WI38 (cell line): ENCODE data around the gene PCED1B.

Source experiments
- H3K4me3 ChIP-seq: 2 replicates; pipeline ENCODE4 v1.5.1; 2011; ENCODE audit warnings: low read depth, mild to moderate bottlenecking, control low read depth, low read length
- CTCF ChIP-seq: IDR thresholded peaks from 2 replicates; pipeline ENCODE4 v1.5.1; 2012; ENCODE audit warnings: low read depth, mild to moderate bottlenecking, control low read depth, low read length

Gene PCED1B

DNA sequence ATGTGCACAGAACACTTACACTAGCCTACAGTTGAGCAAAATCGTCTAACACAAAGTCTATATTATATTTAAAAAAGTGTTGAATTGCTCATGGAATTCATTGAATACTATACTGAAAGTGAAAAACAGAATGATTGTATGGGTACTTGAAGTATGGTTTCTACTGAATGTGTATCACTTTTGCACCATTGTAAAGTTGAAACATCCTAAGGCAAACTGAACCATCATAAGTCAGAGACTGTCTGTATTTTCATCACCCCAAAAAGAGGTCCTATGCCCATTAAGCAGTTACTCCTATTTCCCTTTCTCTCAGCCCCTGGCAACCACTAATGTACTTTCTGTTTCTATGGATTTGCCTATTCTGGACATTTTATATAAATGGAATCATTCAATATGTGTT lies 4.8 kb downstream of the PCED1B start:
- no peak for TF ChIP-seq CTCF
- H3K4me3 ChIP-seq = no peak overlapping the region

DNA sequence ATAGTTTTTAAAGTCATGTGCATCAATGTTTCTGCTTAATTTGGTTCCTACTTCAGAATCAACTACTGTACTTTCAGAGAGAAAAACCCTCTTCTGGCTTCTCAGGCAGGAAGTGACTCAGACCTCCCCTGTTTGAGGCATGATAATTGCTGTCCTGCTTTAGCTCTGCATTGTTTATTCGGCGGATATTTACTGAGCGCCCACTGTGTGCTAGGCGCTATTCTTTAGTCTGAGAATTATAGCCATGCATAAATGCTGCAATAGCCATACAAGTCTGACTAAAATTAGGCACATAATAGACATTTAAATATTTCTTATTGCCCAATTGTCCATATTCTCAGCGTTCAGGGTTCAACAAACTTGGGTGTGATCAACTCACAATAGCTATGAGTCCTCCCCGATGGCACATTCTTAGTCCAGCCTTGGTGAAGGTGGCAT lies 6.4 kb downstream of the PCED1B start:
- no peak for TF ChIP-seq CTCF

DNA sequence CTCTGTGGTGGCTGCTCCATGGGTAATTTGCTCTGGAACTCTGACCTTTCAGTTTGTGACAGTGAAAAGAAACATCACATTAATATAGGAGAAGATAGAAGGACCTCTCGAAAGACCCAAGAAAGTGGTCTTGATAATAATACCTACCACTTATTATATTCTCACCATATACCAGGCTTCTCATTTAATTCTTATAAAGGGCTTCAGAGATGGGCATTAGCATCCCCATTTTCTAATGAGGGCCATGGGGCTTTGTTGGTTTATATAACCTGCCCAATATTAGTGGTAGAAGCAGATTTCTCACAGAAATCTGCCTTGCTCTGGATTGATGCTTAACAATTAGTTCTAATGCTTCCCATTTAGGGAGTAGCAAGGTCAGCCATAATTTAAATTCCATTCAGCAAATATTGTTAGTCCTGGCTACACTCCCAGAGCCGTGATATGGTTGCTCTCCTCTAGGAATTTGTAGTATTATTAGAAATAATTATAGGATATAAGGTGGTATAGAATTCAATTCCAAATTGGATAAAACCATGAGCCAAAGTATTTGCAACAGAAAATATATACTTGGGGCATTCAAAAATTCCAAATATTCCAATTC lies 7.8 kb downstream of the PCED1B start:
- no peak overlapping the region for H3K4me3 ChIP-seq
- no peak for TF ChIP-seq CTCF

More for the DNA sequence above, 6.4 kb downstream of the PCED1B start:
- H3K4me3 ChIP-seq = no peak overlapping the region

DNA sequence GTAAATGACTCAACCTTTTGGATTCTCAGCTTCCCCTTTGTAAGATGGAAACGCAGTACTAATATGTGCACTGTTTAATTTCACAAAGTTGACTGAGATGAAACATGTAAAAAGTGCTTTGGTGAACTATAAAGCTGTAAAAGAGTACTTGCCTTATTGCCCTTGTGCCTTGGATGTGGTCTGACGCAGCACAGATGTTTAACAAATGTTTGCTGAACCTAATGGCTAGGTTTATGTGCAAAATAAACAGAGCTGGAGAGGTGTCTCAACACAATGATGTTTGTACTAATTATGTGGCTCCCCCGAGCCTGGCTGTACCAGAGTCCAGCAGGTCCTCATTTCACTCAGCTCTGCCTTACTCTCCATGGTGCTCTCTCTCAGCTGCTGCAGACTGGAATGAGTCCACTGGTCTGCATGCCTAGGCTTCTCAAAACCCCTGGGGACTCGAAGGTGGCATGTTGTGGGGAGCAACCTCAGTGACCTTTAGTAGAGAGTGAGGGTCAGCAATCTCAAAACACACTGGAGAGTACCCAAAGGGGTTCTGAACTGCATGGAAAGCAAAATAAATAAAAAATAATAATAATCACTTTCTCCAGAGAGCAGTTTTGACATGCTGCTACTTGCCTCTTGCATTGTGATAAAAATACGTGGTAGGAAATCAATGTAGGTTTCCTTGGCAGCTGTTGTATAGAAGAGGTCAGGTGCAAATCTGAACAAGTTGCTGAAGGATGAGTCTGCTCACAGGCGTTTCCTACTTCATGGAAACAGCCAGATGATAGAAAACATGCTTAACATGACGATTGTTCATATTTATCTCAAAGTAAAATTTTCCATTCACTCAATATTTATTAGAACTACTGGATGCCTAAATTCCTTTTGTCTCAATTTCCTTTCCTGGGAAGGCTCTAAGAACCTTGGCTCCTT lies 8.9 kb downstream of the PCED1B start:
- H3K4me3 ChIP-seq = no peak overlapping the region
- no peak for TF ChIP-seq CTCF

DNA sequence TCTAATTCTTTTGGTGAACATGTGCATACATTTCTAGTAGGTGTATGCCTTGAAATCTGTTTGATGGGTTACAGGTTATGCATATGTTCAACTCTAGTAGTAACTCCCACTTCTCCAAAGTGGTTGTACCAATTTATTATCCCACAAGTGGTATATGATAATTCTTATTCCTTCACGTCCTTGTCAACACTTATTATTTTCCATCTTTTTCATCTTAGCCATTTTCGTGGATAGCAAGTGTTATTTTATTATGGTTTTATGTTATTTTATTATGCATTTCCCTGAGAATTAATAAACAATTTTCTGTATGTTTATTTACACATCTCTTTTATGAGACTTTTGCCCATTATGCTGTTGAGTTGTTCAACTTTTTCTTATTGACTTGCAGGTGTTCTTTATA lies 11.6 kb downstream of the PCED1B start:
- TF ChIP-seq CTCF = no peak

DNA sequence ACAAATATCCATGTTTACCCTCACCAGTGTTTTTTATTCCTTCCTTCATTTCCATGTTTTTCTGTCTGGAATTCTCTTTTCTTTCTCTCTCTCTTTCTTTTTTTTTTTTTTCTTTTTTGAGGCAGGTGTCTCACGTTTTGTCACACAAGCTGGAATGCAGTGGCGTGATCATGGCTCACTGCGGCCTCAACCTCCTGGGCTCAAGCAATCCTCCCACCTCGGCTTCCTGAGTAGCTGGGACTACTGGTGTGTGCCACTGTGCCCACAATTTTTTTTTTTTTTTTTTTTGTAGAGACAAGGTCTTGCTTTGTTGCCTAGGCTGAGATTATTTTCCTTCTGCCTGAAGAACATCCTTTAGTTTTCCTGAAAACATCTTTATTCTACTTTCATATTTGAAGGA lies 15.4 kb downstream of the PCED1B start:
- no peak overlapping the region for H3K4me3 ChIP-seq
- no peak for TF ChIP-seq CTCF

More for the DNA sequence above, 11.6 kb downstream of the PCED1B start:
- no peak overlapping the region for H3K4me3 ChIP-seq
